ENCODE measurements around the gene ELK4. TPM values are rescaled to one million over a fixed set of nuclear protein-coding genes. Genes with fewer than 3 reads are reported as not detected.
A peak's percentile ranks its signal among the peaks of the same experiment; 100 is the strongest.

The ELK4 gene
- total RNA-seq, 2 donors from 2014 or later: 30.5 to 37.6 TPM

GRCh38 chr1:205577874-205578658, 53.7 kb downstream of the ELK4 start:
- Histone ChIP-seq H3K9me3 (no peaks in the 10 kb centered on the region), H3K36me3 (no peaks in the 10 kb centered on the region), H3K27ac (no peak overlapping the region), H3K4me3 (no peak overlapping the region), H3K4me1 (peaks cover 3% of the 10 kb centered on the region), H3K9ac (ENCODE audit: low read depth in 2 of 2, low read length in 2 of 2) (no peak overlapping the region), H3K27me3 (no peaks in the 10 kb centered on the region)
- DNase-seq: peak; percentile 17
- TF ChIP-seq, protein P1, sequence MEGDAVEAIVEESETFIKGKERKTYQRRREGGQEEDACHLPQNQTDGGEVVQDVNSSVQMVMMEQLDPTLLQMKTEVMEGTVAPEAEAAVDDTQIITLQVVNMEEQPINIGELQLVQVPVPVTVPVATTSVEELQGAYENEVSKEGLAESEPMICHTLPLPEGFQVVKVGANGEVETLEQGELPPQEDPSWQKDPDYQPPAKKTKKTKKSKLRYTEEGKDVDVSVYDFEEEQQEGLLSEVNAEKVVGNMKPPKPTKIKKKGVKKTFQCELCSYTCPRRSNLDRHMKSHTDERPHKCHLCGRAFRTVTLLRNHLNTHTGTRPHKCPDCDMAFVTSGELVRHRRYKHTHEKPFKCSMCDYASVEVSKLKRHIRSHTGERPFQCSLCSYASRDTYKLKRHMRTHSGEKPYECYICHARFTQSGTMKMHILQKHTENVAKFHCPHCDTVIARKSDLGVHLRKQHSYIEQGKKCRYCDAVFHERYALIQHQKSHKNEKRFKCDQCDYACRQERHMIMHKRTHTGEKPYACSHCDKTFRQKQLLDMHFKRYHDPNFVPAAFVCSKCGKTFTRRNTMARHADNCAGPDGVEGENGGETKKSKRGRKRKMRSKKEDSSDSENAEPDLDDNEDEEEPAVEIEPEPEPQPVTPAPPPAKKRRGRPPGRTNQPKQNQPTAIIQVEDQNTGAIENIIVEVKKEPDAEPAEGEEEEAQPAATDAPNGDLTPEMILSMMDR (IDR thresholded peaks at IDR 0.05): no peak
- intact Hi-C loops (cut with DNase I): no loop called here

- Histone ChIP-seq H3K9ac (ENCODE audit: low read depth in 2 of 2, low read length in 2 of 2) (no peak overlapping the region), H3K4me3 (no peak overlapping the region), H3K9me3 (no peaks in the 10 kb centered on the region), H3K4me1 (no peaks in the 10 kb centered on the region), H3K27ac (no peak overlapping the region), H3K27me3 (no peaks in the 10 kb centered on the region), H3K36me3 (no peaks in the 10 kb centered on the region)
- DNase-seq: peak; percentile 29
- intact Hi-C loops (cut with DNase I): no loop called here
- TF ChIP-seq, protein P1 (IDR thresholded peaks at IDR 0.05): no peak
Measured at GRCh38 chr1:205576805-205577761, 54.7 kb downstream of the ELK4 start.

GRCh38 chr1:205576011-205576410, 55.8 kb downstream of the ELK4 start:
- Histone ChIP-seq H3K27ac (no peak overlapping the region), H3K4me1 (no peaks in the 10 kb centered on the region)
- intact Hi-C loops (cut with DNase I): no loop called here

GRCh38 chr1:205575294-205575885, 56.4 kb downstream of the ELK4 start:
- Histone ChIP-seq H3K4me1 (no peaks in the 10 kb centered on the region), H3K27ac (no peak overlapping the region), H3K27me3 (no peaks in the 10 kb centered on the region), H3K36me3 (no peaks in the 10 kb centered on the region), H3K9me3 (no peaks in the 10 kb centered on the region), H3K9ac (ENCODE audit: low read depth in 2 of 2, low read length in 2 of 2) (peak overlapping the region in 1 of 2 donors; percentile 21), H3K4me3 (no peak overlapping the region)
- DNase-seq: peak; percentile 29
- intact Hi-C loops (cut with DNase I): no loop called here
- TF ChIP-seq, protein P1 (IDR thresholded peaks at IDR 0.05): no peak

More at GRCh38 chr1:205576011-205576410, 55.8 kb downstream of the ELK4 start:
- Histone ChIP-seq H3K4me3 (no peak overlapping the region), H3K9me3 (no peaks in the 10 kb centered on the region), H3K27me3 (no peaks in the 10 kb centered on the region), H3K36me3 (no peaks in the 10 kb centered on the region), H3K9ac (ENCODE audit: low read depth in 2 of 2, low read length in 2 of 2) (no peak overlapping the region)
- TF ChIP-seq, protein P1 (IDR thresholded peaks at IDR 0.05): no peak
- DNase-seq: peak; percentile 39

DNA sequence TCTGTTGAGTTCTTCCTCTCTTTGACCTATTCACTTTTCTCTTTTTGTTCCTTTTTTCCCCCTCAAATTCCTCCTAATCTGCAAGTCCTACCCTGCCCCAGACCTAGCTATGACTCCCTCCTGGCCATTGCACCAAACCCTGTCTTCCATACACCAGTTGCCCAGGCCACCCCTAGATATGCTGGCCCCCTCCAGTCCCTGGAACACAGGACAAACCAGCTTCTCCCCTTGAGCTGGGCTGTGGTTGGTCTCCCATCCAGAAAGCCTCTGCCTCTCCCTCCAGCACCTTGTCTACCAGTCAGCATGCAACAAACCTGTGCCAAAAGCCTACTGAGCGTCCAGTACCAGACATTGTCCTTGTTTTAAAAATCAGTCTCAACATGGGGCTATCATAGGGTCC, 59.4 kb downstream of the ELK4 start:
- no peaks in the 10 kb centered on the region for H3K36me3 ChIP-seq
- no peaks in the 10 kb centered on the region for H3K27me3 ChIP-seq
- H3K27ac ChIP-seq: no peak overlapping the region
- H3K9ac ChIP-seq (ENCODE audit: low read depth in 2 of 2, low read length in 2 of 2): no peak overlapping the region
- no peaks in the 10 kb centered on the region for H3K9me3 ChIP-seq
- no peak overlapping the region for H3K4me3 ChIP-seq
- intact Hi-C loops (cut with DNase I): no loop called here
- peak; percentile 16 for DNase-seq
- no peaks in the 10 kb centered on the region for H3K4me1 ChIP-seq
- TF ChIP-seq, protein P1 (IDR thresholded peaks at IDR 0.05): no peak
